Gastrocnemius medialis (tissue), 4 donors: Measurements from ENCODE around the gene ACACA. TPM values are rescaled to one million over a fixed set of nuclear protein-coding genes. Genes with fewer than 3 reads are reported as not detected.

ENCODE experiments used
- ATAC-seq, 2 donors: fragments of 150-250 bp; one replicate each; pipeline ENCODE4 v1.9.1; 2016
- DNase-seq, 2 donors: peaks; one replicate each; pipeline ENCODE4 v3.0.0-alpha.2; 2019
- H3K27ac ChIP-seq, 4 donors: fragments of 200-600 bp; sonication (generic); 1 replicate in 1 of 4; 2 replicates in 3 of 4; pipeline ENCODE4 v1.5.1; 2016 to 2018; ENCODE audit warnings: mild to moderate bottlenecking in 2 of 4, moderate library complexity in 1 of 4
- H3K27me3 ChIP-seq, 3 donors: fragments of 200-600 bp; sonication (generic) in 2 of 3; 1 replicate in 1 of 3; 2 replicates in 2 of 3; pipeline versions ENCODE4 v1.5.1 to v1.6.0; 2016 to 2019; ENCODE audit warnings: mild to moderate bottlenecking in 1 of 3, moderate library complexity in 1 of 3
- H3K36me3 ChIP-seq, 2 donors: fragments of 200-600 bp; sonication (generic) in 1 of 2; one replicate each; pipeline ENCODE4 v1.5.1; 2017 to 2018
- H3K4me1 ChIP-seq, 2 donors: fragments of 200-600 bp; sonication (generic) in 1 of 2; one replicate each; pipeline ENCODE4 v1.5.1; 2016 to 2017; ENCODE audit warnings: mild to moderate bottlenecking in 2 of 2
- H3K4me3 ChIP-seq, 4 donors: fragments of 200-600 bp; sonication (generic) in 3 of 4; 1 replicate in 1 of 4; 2 replicates in 3 of 4; pipeline ENCODE4 v1.5.1; 2016 to 2019; ENCODE audit warnings: mild to moderate bottlenecking in 2 of 4
- H3K9me3 ChIP-seq, 3 donors: fragments of 200-600 bp; sonication (generic) in 2 of 3; 1 replicate in 1 of 3; 2 replicates in 2 of 3; pipeline ENCODE4 v1.5.1; 2016 to 2019
- CTCF ChIP-seq, 5 experiments: fragments of 450-650 bp in 3 of 5; fragments of 200-600 bp in 2 of 5; sonication (generic) in 2 of 5; IDR thresholded peaks in 4 of 5; conservative IDR thresholded peaks in 1 of 5; 1 replicate in 4 of 5; 2 replicates in 1 of 5; pipeline ENCODE4 v1.5.1; 2016 to 2019; ENCODE audit warnings: antibody characterized with exemption in 5 of 5, mild to moderate bottlenecking in 3 of 5, moderate library complexity in 3 of 5
- POLR2A ChIP-seq, 2 donors: fragments of 450-650 bp; IDR thresholded peaks; one replicate each; pipeline ENCODE4 v1.6.1; 2017; ENCODE audit warnings: antibody characterized with exemption in 2 of 2, mild to moderate bottlenecking in 2 of 2, moderate library complexity in 2 of 2
- in situ Hi-C, 4 donors: fragments of 200-750 bp; cut with MboI; loops; one replicate each; pipeline versions ENCODE4 v1.15.0 to v1.8.0; 2017; ENCODE audit warnings: low sequenced_read_pairs in 4 of 4
- intact Hi-C: fragments of 100-400 bp; cut with DNase I; formaldehyde crosslinking; loops from one replicate; pipeline ENCODE4 v1.15.1; 2023; ENCODE audit warnings: low total_unique reads
- total RNA-seq, 4 donors: library from RNA; depleted of rRNA; stranded (reverse); fragments of >200 nt; gene quantifications; one replicate each; pipeline versions ENCODE4 v1.1.0 to v1.2.3, GENCODE V29; 2016

Gene ACACA
- total RNA-seq, 4 donors from 2014 or later = 13.4 to 28.9 (median 18.9) TPM

- H3K9me3 ChIP-seq = no peaks in the 10 kb centered on the region
- TF ChIP-seq POLR2A (IDR thresholded peaks at IDR 0.05) (no peak), CTCF (IDR thresholded peaks at IDR 0.05 in 4 of 5, conservative IDR thresholded peaks at IDR 0.05 in 1 of 5) (no peak)
Observed at GRCh38 chr17:37064956-37065355, 341.7 kb downstream of the ACACA start.

DNA sequence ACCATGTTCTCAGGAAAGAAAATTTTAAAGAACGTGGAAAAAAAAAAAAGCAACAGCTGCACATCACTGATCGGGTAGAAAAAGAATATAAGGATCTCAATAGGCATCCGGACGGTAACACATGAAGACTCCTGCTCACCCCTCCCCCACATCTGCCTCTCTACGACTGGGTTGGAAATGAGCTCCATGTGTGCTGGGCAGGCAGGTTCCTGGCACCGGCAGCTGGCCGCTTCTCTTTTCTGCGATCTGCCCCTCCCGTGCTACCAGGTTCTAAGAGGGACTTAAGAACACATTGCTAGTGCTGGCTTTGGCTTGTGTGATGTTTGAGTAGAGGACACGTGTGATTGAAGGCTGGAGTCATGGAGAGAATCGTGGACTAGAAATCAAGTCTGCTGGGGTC lies 342.4 kb downstream of the ACACA start:
- in situ Hi-C loops = no loop called here
- H3K9me3 ChIP-seq = no peaks in the 10 kb centered on the region

More at GRCh38 chr17:37064956-37065355, 341.7 kb downstream of the ACACA start:
- no peak overlapping the region for H3K4me3 ChIP-seq
- intact Hi-C loops = no loop called here
- peaks cover 0 to 8% (median 7%) of the 10 kb centered on the region in 3 donors for H3K27me3 ChIP-seq
- DNase-seq (no peak), ATAC-seq (no peak)
- in situ Hi-C loops = no loop called here
- no peak overlapping the region for H3K27ac ChIP-seq
- H3K36me3 ChIP-seq = no peaks in the 10 kb centered on the region
- H3K4me1 ChIP-seq = peaks cover 13 to 14% of the 10 kb centered on the region in 2 donors

GRCh38 chr17:37062021-37062420 lies 344.6 kb downstream of the ACACA start:
- intact Hi-C loops (no loop called here), in situ Hi-C loops (no loop called here)
- DNase-seq = no peak
- Histone ChIP-seq H3K27me3 (peaks cover 0 to 8% (median 7%) of the 10 kb centered on the region in 3 donors), H3K27ac (no peak overlapping the region), H3K9me3 (no peaks in the 10 kb centered on the region), H3K36me3 (no peaks in the 10 kb centered on the region), H3K4me1 (no peaks in the 10 kb centered on the region), H3K4me3 (no peak overlapping the region)
- ATAC-seq = no peak
- TF ChIP-seq POLR2A (IDR thresholded peaks at IDR 0.05) = no peak
- TF ChIP-seq CTCF (IDR thresholded peaks at IDR 0.05 in 4 of 5, conservative IDR thresholded peaks at IDR 0.05 in 1 of 5) = no peak

More for the DNA sequence above, 342.4 kb downstream of the ACACA start:
- Histone ChIP-seq H3K4me3 (no peak overlapping the region), H3K4me1 (peaks cover 13 to 14% of the 10 kb centered on the region in 2 donors), H3K27ac (no peak overlapping the region), H3K27me3 (peaks cover 0 to 8% (median 7%) of the 10 kb centered on the region in 3 donors), H3K36me3 (no peaks in the 10 kb centered on the region)
- intact Hi-C loops = no loop called here
- TF ChIP-seq POLR2A (IDR thresholded peaks at IDR 0.05) (no peak), CTCF (IDR thresholded peaks at IDR 0.05 in 4 of 5, conservative IDR thresholded peaks at IDR 0.05 in 1 of 5) (no peak)
- ATAC-seq = no peak
- DNase-seq = no peak

DNA sequence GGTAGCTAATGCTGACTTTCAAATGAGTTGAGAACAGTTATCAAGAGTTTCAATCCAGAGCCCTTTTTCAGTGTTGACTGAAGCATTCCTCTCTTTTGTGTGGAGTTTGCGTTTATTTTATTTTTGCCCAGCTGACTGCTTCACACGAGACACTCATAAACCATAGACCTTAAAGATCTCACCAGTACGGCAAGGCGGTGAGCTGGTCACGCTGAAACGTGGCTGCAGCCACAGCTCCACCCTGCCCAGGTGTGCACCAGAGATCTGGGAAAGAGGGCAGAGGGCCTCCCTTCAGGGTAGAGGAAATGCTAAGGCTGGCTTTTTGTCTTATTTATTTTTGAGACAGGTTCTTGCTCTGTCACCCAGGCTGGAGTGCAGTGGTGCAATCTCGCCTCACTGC lies 345.7 kb downstream of the ACACA start:
- intact Hi-C loops = no loop called here
- TF ChIP-seq POLR2A (IDR thresholded peaks at IDR 0.05) (no peak), CTCF (IDR thresholded peaks at IDR 0.05 in 4 of 5, conservative IDR thresholded peaks at IDR 0.05 in 1 of 5) (no peak)
- DNase-seq (no peak), ATAC-seq (no peak)
- H3K4me1 ChIP-seq = no peaks in the 10 kb centered on the region
- no peak overlapping the region for H3K4me3 ChIP-seq
- no peak overlapping the region for H3K27ac ChIP-seq
- peaks cover 0 to 8% (median 7%) of the 10 kb centered on the region in 3 donors for H3K27me3 ChIP-seq
- no peaks in the 10 kb centered on the region for H3K36me3 ChIP-seq
- H3K9me3 ChIP-seq = no peaks in the 10 kb centered on the region
- in situ Hi-C loops = no loop called here

DNA sequence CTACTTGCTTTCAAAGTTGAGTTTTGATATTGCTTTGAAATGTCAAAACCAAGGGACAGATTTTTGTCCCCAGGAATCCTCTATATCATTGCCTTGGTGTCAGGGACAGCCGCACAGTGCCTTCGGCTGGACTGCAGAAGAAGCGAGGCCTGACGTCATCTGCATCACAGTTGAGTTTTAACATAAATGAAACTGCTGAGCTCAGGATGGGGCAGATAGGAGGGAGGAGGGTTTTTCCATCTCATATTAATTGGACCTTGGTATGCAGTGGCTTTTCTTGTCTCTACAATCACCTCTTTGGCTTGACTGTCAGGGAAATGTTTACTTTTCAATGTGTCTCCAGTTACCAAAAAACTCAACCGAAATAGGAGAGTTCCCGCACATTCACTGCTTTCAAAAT lies 346.5 kb downstream of the ACACA start:
- DNase-seq (no peak), ATAC-seq (no peak)
- no peak overlapping the region for H3K27ac ChIP-seq
- in situ Hi-C loops = no loop called here
- H3K9me3 ChIP-seq = no peaks in the 10 kb centered on the region
- peaks cover 0 to 8% (median 7%) of the 10 kb centered on the region in 3 donors for H3K27me3 ChIP-seq
- no peaks in the 10 kb centered on the region for H3K4me1 ChIP-seq
- TF ChIP-seq POLR2A (IDR thresholded peaks at IDR 0.05) = no peak
- TF ChIP-seq CTCF (IDR thresholded peaks at IDR 0.05 in 4 of 5, conservative IDR thresholded peaks at IDR 0.05 in 1 of 5) = no peak
- H3K4me3 ChIP-seq = no peak overlapping the region
- intact Hi-C loops = no loop called here
- H3K36me3 ChIP-seq = no peaks in the 10 kb centered on the region
